ENCODE data around the gene APBA2. TPM values are rescaled to one million over a fixed set of nuclear protein-coding genes. Genes with fewer than 3 reads are reported as not detected.

The APBA2 gene
- total RNA-seq, 4 donors from 2014 or later = 7.7 to 14.4 (median 11.6) TPM

- Histone ChIP-seq H3K4me3 (replicated peaks in 1 of 3) (no peak overlapping the region), H3K36me3 (no peaks in the 10 kb centered on the region), H3K27ac (no peak overlapping the region), H3K27me3 (no peaks in the 10 kb centered on the region), H3K4me1 (peaks cover 10% of the 10 kb centered on the region in 2 donors), H3K9me3 (no peaks in the 10 kb centered on the region)
- no peak for TF ChIP-seq CTCF (IDR thresholded peaks at IDR 0.05)
- TF ChIP-seq POLR2A (IDR thresholded peaks at IDR 0.05) = no peak
- intact Hi-C loops (cut with DNase I) = no loop called here
- DNase-seq = no peak
- WGBS, 2 donors = 91 to 93% methylated on average over 20 of the region's 20 CpGs
Observed at GRCh38 chr15:29117778-29118177, 232.0 kb downstream of the APBA2 start.

DNA sequence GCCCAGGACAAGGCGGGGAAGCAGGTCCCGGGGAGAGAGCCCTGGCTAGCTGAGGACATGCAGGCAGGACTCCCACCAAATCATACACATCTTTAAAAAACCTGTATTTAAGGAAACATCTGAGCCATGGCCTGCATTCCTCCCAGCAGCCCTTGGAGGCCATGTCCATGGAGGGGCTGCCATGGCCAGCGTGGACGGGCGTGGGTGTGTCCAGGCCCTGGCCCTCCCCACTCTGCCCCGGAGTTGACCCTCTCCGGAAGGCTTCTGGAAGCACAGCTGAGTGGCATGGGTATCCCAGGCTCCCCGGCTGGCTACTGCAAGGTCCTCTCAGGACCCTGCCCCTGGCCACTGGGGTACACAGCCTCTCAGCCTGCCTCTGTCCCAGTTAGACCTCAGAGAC, 234.1 kb downstream of the APBA2 start:
- H3K27ac ChIP-seq = no peak overlapping the region
- H3K4me1 ChIP-seq = peaks cover 9 to 10% of the 10 kb centered on the region in 2 donors
- no peaks in the 10 kb centered on the region for H3K27me3 ChIP-seq
- no peak for TF ChIP-seq CTCF (IDR thresholded peaks at IDR 0.05)
- no peak for TF ChIP-seq POLR2A (IDR thresholded peaks at IDR 0.05)
- H3K4me3 ChIP-seq (replicated peaks in 1 of 3) = no peak overlapping the region
- 63% methylated on average over 7 to 8 of the region's 8 CpGs for WGBS, 2 donors
- H3K36me3 ChIP-seq = no peaks in the 10 kb centered on the region
- H3K9me3 ChIP-seq = no peaks in the 10 kb centered on the region
- intact Hi-C loops (cut with DNase I) = no loop called here
- no peak for DNase-seq

DNA sequence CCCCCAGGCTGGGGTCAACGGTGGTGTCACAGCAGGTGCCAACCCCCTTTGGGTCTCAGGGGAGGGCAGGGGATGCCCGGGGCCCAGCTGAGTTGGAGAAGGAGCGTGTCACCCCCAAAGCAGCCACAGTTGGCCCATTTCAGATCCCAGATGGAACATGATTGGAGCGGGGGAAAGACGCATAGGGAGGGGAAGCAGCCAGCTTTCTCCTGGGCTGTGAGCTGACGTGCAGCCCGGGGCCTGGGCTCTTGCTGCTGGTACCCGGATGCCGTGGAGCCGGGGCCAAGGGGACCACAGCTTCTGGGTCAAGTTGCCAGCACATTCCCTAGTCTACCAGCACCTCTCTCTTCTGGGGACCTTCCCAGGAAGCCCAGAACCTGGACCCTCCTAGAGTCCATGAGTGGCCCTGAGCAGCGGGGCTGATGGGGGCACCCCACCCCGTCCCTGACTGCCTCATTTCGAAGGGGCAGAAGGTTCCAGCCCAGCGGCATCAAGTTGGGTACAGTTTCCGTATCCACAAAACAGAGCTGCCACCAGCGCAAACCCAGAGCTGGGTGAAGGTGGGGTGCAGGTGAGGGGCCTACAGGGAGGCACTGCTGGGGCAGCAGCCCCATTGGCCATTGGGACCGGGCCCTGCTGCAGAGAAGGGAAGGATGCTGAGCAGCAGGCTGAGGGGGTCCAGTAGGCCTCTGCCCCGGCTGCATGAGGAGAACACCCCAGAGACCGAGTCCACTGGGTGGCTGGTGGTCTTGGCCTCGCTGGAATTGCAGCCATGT, 235.0 kb downstream of the APBA2 start:
- intact Hi-C loops (cut with DNase I) = no loop called here
- H3K36me3 ChIP-seq = no peaks in the 10 kb centered on the region
- no peak overlapping the region for H3K4me3 ChIP-seq (replicated peaks in 1 of 3)
- no peak for TF ChIP-seq POLR2A (IDR thresholded peaks at IDR 0.05)
- DNase-seq = no peak
- no peak overlapping the region for H3K27ac ChIP-seq
- WGBS, 2 donors = 90 to 94% methylated on average over 7 to 12 of the region's 20 CpGs
- no peaks in the 10 kb centered on the region for H3K9me3 ChIP-seq
- no peaks in the 10 kb centered on the region for H3K27me3 ChIP-seq
- H3K4me1 ChIP-seq = peaks cover 0 to under 1% of the 10 kb centered on the region in 2 donors

- Histone ChIP-seq H3K4me3 (replicated peaks in 1 of 3) (no peak overlapping the region), H3K4me1 (no peaks in the 10 kb centered on the region), H3K9me3 (no peaks in the 10 kb centered on the region), H3K36me3 (no peaks in the 10 kb centered on the region), H3K27me3 (no peaks in the 10 kb centered on the region), H3K27ac (no peak overlapping the region)
- intact Hi-C loops (cut with DNase I) = no loop called here
- no peak for DNase-seq
- TF ChIP-seq CTCF (IDR thresholded peaks at IDR 0.05) = no peak
- WGBS, 2 donors = 98% methylated on average over 4 of the region's 7 CpGs; no CpG with 5 or more reads in 1 of the 2 donors
Observed at GRCh38 chr15:29121369-29121656, 235.5 kb downstream of the APBA2 start.

GRCh38 chr15:29121907-29122306, 236.1 kb downstream of the APBA2 start:
- H3K4me3 ChIP-seq (replicated peaks in 1 of 3) = no peak overlapping the region
- H3K27me3 ChIP-seq = no peaks in the 10 kb centered on the region
- no peaks in the 10 kb centered on the region for H3K36me3 ChIP-seq
- no peak for TF ChIP-seq POLR2A (IDR thresholded peaks at IDR 0.05)
- TF ChIP-seq CTCF (IDR thresholded peaks at IDR 0.05) = no peak
- intact Hi-C loops (cut with DNase I) = no loop called here
- no peaks in the 10 kb centered on the region for H3K9me3 ChIP-seq
- WGBS, 2 donors = 67 to 75% methylated on average over 3 to 5 of the region's 9 CpGs
- H3K27ac ChIP-seq = no peak overlapping the region
- no peaks in the 10 kb centered on the region for H3K4me1 ChIP-seq
- no peak for DNase-seq
